ENCODE results near the gene TMPRSS11D. TPM values are rescaled to one million over a fixed set of nuclear protein-coding genes. Genes with fewer than 3 reads are reported as not detected.

The TMPRSS11D gene
- total and polyA plus RNA-seq, 2 of the 4 experiments (the other 2 are of a cell fraction) = not detected

- Histone ChIP-seq H4K20me1 (ENCODE audit: insufficient read depth, low read length) (no peaks in the 10 kb centered on the region), H3K18ac (ENCODE audit: low read depth, low read length) (peak overlapping the region; percentile 86; the same call in 1 of the 2 replicates), H2BK5ac (ENCODE audit: low read depth, low read length, poor library complexity, severe bottlenecking) (peak overlapping the region; percentile 97), H3K9ac (ENCODE audit: low read depth, low read length) (no peak overlapping the region), H3K27ac (ENCODE audit: insufficient read depth, low read length) (no peak overlapping the region), H3K14ac (replicated peaks; ENCODE audit: low read depth, low read length) (0 out of 2 replicates have a peak overlapping the region, but pooled peaks have one; percentile 68), H3K27me3 (ENCODE audit: control insufficient read depth, insufficient read depth, low read length) (no peaks in the 10 kb centered on the region), H3K4ac (ENCODE audit: low read depth, low read length) (peak overlapping the region; percentile 49; the same call in 1 of the 2 replicates), H4K8ac (ENCODE audit: low read depth in 2 of 2, low read length in 2 of 2) (peak overlapping the region; percentile 43 to 74; a peak in 2 of 4 replicates), H3K9me1 (ENCODE audit: insufficient read depth, low read length) (no peaks in the 10 kb centered on the region), H3K9me3 (ENCODE audit: control insufficient read depth, insufficient read depth, low read length) (no peaks in the 10 kb centered on the region), H2BK15ac (ENCODE audit: low read depth, low read length) (peak overlapping the region; percentile 95; the same call in 2 of the 3 replicates), H2BK20ac (ENCODE audit: low read depth, low read length) (peak overlapping the region; percentile 98), H2AK5ac (ENCODE audit: low read depth, low read length) (no peak overlapping the region), H4K91ac (ENCODE audit: insufficient read depth, low read depth, low read length) (no peak overlapping the region), H2AFZ (replicated peaks; ENCODE audit: low read length, poor library complexity) (no peak overlapping the region), H2BK120ac (ENCODE audit: low read depth, low read length) (peak overlapping the region; percentile 86), H3K23ac (ENCODE audit: low read depth, low read length) (no peak overlapping the region), H3K4me3 (ENCODE audit: insufficient read depth, low read depth, low read length) (no peak overlapping the region), H3K36me3 (ENCODE audit: control insufficient read depth, insufficient read depth, low read length) (no peaks in the 10 kb centered on the region), H3K4me1 (ENCODE audit: control insufficient read depth, insufficient read depth, low read length) (peaks cover 2% of the 10 kb centered on the region; the same call in 1 of the 2 replicates), H2AK9ac (replicated peaks; ENCODE audit: low read depth, low read length, poor library complexity) (no peak overlapping the region), H3K56ac (ENCODE audit: extremely low read depth, insufficient read depth, low read length) (no peak overlapping the region; the same call in 1 of the 2 replicates), H3K79me1 (ENCODE audit: low read depth in 1 of 2, low read length in 2 of 2) (no peaks in the 10 kb centered on the region), H4K5ac (ENCODE audit: low read depth, low read length) (no peak overlapping the region; the same call in 1 of the 2 replicates), H3K4me2 (ENCODE audit: low read depth, low read length) (no peak overlapping the region)
- TF ChIP-seq POLR2A (IDR thresholded peaks at IDR 0.05; ENCODE audit: low read depth, low read length) (no peak), MAFK (IDR thresholded peaks at IDR 0.05; ENCODE audit: low read depth, low read length) (no peak), NFE2L2 (IDR thresholded peaks at IDR 0.05; ENCODE audit: low read depth, low read length) (no peak)
- POLR2A ChIA-PET (ENCODE audit: unreplicated experiment) = no interaction called here
- no peak for DNase-seq
- BruUV-seq (replicated peaks) = no TSS peak
- dilution Hi-C loops (cut with HindIII; ENCODE audit: low sequenced_read_pairs, unreplicated experiment) = no loop called here
- ATAC-seq (ENCODE audit: low read depth) = no peak
- in situ Hi-C loops (cut with MboI; ENCODE audit: low sequenced_read_pairs) = no loop called here
- intact Hi-C loops (cut with micrococcal nuclease) = no loop called here
- CTCF ChIA-PET = no interaction called here
Observed at GRCh38 chr4:67884701-67885100, 899 bp upstream of the TMPRSS11D start.
